HG02943 (cell line): ENCODE data around the gene PRMT5.

Source experiments
- ATAC-seq: cut with Tn5 transposase; IDR thresholded peaks from one replicate; pipeline ENCODE4 v1.9.1; 2021; ENCODE audit warnings: mild to moderate bottlenecking, low read depth, moderate library complexity; ENCODE audit not compliant: unreplicated experiment

Gene PRMT5

DNA sequence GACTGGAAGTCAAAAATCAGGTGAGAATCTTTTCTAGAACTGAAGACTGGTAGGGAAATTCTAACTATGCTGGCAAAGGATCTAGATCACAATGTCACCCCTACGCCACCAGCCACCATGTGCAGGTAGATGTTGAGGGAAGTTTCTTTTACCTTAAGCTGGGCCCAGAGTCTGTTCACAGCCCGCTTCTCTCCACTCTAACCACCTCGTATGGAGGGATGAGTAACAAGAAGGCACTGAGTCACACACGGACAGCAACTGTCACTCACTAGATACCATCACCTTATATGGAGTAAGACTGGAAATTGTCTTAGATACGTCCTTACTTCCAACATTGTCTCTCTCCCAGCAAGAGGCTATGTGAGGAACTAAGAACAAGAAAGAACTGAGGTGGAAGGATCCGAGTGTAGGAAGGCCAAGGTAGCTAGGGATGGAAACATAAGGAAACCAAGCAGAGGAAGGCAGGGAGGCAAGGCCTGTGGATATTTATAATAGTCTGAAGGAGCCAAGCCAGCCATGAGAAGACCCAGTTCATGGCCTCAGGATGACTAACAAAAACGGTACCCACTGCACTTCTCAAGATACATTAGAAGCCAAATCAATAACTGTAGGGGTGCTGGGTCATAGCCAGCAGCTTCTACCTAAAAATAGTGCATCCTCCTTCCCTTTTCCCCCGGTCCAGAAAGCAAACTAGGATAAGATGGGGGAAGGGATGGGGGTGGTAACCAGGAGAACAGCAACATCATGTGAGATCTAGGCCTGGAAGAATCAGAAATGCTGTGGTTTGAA, 30.7 kb downstream of the PRMT5 start:
- ATAC-seq = no peak

DNA sequence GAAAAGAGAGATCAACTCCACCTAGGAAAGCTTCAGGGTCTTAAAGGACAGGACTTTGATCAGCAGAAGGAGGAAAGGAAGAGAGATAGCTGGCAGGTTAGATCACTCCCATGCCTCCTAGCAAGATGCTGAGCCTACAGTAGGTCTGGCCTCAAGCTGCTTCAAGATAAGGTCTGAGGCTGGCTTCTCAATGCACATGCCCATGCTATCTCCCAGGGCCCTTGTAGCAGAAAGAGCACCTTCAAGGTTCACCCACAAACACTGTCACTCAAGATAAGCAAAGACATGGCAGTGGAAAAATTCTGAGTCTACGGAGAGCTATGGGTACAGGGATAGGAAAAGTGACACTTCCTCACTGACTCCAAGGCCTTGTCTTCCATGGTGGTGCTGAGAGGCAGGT, 31.8 kb downstream of the PRMT5 start:
- no peak for ATAC-seq

DNA sequence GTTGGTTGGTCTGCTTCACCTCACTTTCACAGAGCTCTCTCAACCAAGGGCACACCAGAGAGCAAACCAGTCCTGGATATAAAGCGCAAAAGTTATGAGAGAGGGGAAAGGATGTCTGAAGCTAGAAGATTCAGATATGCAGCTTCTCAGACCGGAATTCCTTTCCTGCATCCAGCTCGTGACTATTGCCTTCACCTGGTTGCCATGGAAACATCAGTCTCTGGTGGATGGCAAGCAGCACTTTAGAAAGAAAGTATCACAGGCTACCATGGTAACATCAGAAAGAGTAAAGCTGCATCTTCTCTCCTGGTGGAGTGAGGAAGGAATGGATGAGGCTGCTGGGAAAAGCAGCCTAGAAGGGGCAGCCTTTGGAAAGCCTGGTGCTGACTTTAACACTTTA, 32.4 kb downstream of the PRMT5 start:
- ATAC-seq = no peak

DNA sequence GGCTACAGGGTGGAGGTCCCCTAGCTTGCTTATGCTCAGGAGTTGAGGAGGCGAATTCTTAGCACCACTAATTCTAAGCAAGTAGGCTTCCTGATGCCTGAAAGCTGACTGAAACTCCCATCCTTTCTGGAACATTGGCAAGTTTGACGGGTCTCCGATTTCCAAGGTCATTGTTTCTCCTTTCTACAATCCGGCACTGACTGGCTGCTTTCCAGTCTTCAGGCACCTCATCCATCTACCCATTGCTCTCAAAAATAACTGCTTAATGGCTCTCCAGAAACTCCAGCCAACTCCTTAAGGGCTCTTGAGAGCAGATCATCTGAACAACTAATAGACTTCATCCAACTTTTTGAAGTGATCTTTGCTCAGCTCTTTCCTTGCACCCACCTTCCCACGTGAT, 32.8 kb downstream of the PRMT5 start:
- ATAC-seq = no peak

DNA sequence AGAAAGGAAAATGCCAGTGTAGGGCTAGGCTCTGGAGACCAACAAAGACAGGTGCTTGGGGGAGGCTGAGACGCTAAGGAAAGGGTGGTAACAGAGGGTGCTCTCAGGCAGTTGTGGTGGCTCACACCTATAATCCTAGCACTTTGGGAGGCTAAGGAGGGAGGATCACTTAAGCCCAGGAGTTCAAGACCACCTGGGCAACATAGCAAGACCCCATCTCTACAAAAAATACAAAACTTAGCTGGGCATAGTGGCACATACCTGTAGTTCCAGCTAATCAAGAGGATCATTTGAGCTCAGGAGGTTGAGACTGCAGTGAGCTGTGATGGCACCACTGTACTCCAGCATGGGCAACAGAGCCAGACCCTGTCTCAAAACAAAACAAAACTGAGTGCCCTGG, 33.8 kb downstream of the PRMT5 start:
- no peak for ATAC-seq

DNA sequence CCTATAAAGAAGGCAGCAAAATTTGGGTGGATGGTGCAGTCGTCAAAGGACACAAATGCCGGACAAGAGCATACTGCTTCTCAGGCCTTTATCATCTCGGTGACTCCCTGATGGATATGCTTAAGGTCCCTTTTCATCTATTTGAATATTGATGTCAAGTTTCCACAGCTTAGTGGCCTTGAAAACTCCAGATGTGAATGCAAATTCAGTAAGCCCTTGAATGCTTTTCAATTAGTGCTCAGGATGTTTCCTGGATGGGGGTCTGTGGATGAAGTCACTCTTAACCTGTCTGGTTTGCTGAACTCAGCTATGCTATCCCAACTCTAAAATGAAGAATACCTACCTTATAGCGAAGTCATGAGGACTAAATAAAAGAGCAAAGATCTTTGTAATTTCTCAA, 35.5 kb downstream of the PRMT5 start:
- ATAC-seq = no peak

DNA sequence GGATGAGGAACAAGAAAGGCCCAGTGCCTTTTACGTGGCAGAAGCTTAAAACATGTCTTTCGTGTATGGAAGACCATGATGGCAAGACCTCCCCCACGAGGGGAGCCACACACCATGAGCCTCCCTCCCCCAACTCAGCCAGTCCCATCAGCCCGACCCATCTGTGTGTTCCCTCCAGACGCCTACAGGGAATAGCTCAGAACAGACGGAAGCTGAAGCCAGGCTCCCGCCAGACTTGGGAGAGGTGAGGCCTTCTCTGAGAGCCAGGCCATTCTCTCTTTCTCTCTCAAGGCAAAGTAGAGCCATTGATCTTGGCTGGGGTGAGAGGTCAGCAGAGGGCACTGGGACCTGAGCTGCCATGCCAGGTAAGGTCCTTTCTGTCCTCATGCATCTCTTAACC, 36.7 kb downstream of the PRMT5 start:
- no peak for ATAC-seq

DNA sequence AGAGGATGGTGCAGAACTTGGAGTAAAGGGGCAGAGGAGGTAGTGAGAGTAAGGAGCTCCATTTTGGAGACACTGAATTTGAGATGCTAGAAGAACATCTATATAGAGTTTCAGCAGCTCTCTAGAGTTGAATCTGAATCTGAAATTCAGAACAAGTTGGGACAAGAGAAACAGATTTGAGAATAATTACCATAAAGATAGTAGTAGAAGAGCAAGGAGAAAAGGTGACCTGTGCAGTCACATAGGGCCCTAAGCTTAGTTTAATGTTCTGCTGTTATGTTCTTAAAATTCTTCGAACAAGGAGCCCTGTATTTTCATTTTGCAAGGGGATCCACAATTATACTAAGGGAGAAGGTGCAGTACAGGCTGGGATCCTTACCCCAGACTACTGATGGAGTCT, 38.8 kb downstream of the PRMT5 start:
- ATAC-seq = no peak

DNA sequence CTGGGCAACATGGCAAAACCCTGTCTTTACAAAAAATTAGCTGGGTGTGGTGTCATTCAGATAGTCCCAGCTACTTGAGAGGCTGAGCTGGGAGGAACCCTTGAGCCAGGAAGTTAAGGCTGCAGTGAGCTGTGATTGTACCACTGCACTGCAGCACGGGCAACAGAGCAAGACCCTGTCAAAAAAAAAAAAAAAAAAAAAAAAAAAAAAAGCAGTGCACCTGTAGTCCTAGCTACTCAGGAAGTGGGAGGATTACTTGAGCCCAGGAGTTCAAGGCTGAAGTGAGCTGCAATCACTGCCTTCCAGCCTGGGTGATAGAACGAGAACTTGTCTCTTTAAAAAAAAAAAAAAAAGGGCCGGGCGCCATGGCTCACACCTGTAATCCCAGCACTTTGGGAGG, 40.5 kb downstream of the PRMT5 start:
- ATAC-seq = no peak

DNA sequence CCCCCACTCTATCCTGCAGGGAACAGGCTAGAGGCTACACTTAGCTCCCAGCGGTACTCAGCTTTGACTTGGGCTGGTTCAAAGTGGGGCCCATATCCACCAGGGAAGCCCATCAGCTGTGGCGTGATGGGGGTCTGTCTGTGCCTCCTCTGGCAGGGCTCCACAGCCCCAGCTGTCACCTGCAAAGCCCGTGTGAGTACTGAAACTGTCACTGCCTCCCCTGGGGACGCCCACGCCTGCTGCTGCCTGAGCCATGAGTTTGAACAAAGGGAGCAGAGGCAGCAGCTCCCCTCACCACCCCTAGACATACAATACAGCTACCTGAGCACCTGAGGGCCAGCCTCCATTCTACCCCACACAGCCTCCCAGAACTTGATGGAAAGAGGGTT, 41.2 kb downstream of the PRMT5 start:
- ATAC-seq = peak; percentile 37

DNA sequence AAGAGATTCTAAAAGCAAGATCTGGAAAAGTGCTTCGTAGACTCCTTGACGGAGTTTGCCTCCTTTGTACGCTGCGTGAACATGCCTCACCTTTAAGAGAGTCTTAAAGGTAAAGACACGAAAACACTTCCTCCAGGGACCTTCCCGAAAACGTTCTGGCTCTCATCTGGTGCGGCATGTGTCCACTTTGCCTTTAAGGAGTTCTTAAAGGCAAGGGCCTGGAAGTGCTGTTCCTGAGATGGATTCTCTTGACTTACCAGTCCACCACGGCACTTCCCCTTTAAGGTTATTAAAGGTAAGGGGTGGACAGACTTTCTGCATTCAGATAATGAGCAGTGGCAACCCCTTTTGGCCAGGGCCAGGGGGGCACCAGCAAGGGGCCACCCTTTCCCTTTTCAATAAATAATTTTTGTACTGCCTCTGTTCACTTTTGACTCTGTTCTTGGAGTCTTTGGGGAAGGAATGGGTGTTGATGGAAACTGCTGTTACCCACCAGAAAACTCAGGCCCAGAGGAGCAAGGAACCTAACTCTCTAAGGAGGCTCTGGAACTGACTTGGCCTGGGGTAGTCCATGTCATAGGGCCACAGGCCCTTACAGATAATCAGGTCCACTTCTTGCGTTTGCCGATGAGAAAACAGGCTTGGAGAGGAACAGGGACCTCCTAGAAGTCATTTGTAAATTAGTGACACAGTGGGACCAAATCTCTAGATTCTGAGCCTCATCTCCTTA, 41.8 kb downstream of the PRMT5 start:
- ATAC-seq = peak; percentile 39

DNA sequence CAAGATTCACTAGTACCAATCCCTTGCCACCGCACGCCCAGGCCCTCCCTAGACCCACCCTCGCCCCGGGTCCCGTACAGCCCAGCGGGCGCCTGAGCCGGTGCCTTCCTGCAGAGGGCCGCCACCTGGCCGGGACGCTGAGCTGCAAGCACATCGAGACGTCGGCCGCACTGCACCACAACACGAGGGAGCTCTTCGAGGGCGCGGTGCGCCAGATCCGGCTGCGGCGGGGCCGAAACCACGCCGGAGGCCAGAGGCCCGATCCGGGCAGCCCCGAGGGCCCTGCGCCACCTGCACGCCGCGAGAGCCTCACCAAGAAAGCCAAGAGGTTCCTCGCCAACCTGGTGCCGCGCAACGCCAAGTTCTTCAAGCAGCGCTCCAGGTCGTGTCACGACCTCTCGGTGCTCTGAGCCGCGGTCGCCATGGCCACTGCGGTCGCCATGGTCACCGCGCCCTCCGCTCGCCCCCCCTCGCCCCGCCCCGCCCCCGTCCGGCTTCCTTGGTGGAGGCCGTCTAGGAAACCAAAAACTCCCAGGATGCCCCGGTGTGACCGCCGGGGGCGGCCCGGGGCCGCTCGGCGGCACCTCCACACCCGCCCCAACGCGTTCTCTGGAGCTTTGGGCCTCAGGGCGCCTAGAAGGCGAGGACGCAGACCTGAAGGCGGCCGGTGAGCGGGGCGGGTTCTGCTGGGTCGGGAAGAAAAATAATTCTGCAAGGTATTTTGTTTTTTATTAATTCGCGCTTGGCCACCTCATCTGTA, 42.5 kb downstream of the PRMT5 start:
- peak; percentile 52 for ATAC-seq

DNA sequence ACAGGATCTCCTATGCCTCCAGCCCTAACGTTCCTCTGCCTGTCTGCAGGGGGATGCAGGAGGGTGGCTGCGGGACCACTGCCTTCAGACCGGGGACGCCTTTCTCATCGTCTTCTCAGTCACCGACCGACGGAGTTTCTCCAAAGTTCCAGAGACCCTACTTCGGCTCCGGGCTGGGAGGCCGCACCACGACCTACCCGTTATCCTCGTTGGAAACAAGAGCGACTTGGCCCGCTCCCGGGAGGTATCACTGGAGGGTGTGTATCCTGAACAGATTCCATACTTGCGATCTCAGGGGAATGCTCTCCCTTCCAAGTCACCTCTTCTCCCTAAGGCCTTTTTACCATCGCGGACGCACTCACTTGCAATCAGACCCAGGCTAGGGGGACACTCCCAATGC, 43.2 kb downstream of the PRMT5 start:
- ATAC-seq = no peak

DNA sequence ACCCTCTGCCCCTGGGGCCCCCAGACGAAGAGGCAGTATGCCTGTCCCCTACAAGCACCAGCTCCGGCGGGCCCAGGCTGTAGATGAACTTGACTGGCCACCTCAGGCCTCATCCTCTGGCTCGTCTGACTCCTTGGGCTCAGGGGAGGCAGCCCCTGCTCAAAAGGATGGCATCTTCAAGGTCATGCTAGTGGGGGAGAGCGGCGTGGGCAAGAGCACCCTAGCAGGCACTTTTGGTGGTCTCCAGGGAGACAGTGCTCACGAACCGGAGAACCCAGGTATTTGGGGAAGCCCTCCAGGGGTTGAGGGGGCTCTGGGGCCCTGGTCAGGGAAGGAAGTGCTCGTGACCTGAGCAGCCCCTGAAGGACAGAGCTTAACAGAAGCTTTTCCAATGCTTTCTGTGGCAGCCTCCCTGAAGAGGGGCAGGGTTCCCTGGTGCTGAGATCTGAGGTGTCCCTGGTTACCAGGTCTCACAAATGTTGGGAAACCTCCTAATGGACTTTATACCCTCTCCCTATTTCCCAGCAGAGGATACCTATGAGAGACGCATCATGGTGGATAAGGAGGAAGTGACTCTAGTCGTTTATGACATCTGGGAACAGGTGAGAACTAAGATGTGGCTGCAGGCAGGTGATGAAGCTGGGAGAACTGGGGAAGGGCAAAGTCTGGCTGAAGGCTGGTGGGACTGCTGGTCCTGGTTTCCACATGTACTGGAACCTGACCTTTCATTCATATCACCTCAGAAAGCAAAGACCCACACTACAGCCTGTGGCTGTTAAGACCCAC, 44.2 kb downstream of the PRMT5 start:
- ATAC-seq = no peak

DNA sequence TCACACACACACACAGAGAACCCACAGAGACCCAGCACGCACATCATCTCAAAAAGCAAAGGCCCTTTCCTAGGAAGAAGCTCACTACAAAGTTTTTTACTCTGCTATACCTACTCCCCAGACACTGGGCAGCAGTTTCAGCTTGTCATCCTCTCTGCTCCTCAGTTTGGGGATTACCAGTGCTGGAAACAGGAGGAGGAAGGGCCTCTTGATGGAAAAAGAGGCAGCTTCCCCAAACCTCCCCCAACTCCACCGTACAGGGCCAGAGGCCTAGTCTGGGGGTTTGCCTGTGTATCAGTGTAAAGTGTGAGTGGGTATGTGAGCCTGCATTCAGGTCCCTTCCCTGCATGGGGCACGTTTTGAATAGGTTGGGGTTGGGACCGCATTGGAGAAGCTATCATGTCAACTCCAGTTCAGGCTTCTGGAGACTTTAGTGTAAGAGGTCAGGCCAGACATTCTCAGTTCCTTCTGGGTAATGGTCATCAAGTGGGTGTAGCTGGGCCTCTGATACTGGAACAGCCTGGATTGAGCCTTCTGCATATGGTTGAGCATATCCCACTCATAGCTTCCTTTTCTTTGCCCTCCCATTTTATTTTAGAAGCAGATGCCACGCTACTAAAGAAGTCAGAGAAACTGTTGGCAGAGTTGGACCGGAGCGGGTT, 45.0 kb downstream of the PRMT5 start:
- ATAC-seq = no peak

DNA sequence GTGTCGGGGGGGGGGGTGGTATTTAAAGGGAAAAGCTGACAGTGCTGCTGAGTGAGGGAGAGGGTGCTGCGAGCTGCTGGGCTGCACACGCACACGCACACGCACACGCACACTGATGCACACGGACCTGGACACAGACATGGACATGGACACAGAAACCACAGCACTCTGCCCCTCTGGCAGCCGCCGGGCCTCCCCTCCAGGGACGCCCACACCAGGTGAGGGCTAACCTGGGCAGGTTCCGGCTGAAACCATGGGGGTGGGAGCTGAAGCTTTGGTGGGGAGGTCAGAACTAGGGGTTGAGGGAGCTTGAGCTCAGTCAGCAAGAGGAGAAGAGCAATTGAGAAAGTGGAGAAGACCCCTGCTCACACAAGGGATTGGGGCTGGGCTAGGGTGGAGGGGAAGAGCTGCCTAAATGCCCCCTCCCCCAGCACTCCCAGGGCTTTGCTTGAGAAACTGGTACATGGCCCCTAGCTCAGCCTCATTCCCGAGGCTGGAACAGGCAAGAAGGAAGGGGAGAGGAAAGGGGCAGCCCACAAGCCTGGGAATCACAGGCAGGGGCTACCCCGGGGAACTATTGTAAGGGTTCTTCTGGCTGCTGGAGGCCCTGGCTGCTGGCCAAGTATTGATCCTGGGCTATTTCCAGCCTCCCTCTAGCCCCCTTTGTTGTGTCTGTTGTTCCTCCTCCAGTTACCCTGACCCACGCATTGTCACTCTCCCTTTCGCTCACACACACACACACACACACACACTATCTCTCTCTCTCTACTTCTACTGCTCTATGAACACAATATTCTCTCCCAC, 45.8 kb downstream of the PRMT5 start, which contains the start of gene REM2:
TSS of gene REM2 (plus strand) at position 50 of the 804 bp plus-strand sequence. CDS start at position 116, 66 bp downstream.
- ATAC-seq = no peak

DNA sequence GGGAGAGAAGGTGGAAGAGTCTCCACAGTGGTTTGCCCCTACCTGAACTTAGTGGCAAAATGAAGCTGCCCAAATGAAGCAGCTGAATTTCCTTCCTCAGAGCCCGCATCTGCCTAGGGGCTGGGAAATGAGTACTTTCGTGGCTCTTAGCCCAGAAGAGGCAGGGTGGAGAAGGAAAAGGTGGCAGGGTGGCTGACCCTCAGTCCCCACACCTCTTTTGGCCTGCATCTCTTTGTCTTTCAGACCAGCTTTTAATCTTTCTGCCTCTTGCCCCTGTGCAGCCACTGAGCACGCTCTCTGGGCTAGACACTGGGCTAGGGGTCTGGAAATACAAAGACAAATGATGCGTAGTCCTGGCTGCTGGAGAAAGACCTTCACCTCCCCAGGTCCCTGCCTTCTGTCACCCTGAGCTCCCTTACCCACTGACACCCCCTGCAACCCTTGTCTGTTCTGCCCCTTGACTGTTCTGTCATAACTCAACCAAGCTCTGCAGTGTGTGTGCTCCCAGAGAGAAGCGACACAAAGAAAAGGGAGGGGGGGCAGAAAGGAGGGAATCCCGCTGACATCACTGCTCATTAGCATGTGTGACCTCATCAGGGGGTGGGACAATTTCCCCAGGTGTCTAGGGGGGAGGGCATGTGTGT, 46.5 kb downstream of the PRMT5 start:
- ATAC-seq = no peak

DNA sequence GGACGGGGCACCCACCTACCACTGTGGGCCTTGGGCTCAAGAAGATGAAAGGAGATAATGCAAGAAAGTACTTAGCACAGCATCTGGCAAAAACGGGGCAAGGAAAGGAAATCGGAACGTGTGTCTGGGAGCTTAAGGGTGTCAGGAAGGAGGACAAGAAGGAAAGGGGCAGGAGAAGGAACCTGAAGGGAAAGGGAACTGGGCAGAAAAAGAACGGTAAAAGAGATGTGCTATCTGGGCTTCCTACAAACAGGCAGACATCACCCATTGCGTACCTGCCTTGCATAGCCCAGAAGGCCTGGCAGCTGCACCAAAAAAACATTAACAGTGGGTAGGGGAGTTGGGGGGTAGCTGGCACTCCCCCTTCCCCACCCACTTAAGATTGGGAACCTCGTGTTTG, 47.1 kb downstream of the PRMT5 start:
- ATAC-seq = no peak
